HCT116 (cell line): ENCODE data around the gene UBA6. TPM values are rescaled to one million over a fixed set of nuclear protein-coding genes. Genes with fewer than 3 reads are reported as not detected.

Experiments
- ATAC-seq: fragments of 200-7000 bp; cut with Tn5 transposase; 2 replicates; pipeline ENCODE4 v1.9.1; 2020; ENCODE audit warnings: mild to moderate bottlenecking, moderate library complexity
- BruUV-seq: library from RNA; stranded (reverse); fragments of 400-500 nt; replicated peaks from 2 replicates; lab custom pipeline; 2021; lab: Mats Ljungman, UMichigan
- CTCF ChIA-PET: fragments of 300-600 bp; sonication (Branson Sonifier 250); formaldehyde crosslinking; loops from one replicate; lab custom pipeline; 2021; ENCODE audit warnings: antibody characterized with exemption; lab: Charles Lee
- POLR2A ChIA-PET: fragments of 300-600, 350-600 bp; sonication (Branson Sonifier 250); formaldehyde crosslinking; loops from one replicate; lab custom pipeline; 2021; ENCODE audit warnings: antibody characterized with exemption; lab: Charles Lee
- RAD21 ChIA-PET, 2 experiments: fragments of 300-600 bp; sonication (Branson Sonifier 250); formaldehyde crosslinking; loops; one replicate each; lab custom pipeline; 2023; ENCODE audit warnings: low total read pairs in 2 of 2; ENCODE audit not compliant: uncharacterized antibody in 2 of 2, unreplicated experiment in 2 of 2, low non-redundant PET in 1 of 2; lab: Charles Lee
- DNase-seq: peaks from one replicate; pipeline ENCODE4 v3.0.0-alpha.2; 2010; ENCODE audit warnings: low read depth, low spot score
- H2AFZ ChIP-seq: fragments of 200-600 bp; shearing (Covaris generic), sonication (generic); 2 replicates; pipeline ENCODE4 v1.6.1; 2017; ENCODE audit warnings: low read depth, mixed run types, mixed read lengths, antibody characterized with exemption, low read length; ENCODE audit not compliant: poor library complexity, severe bottlenecking
- H3K27ac ChIP-seq: 2 replicates; pipeline ENCODE4 v1.5.1; 2012; ENCODE audit warnings: low read depth, low read length
- H3K27me3 ChIP-seq: fragments of 200-600 bp; sonication (generic); 2 replicates; pipeline ENCODE4 v1.6.1; 2016; ENCODE audit warnings: mixed run types, low read length, mixed read lengths; ENCODE audit not compliant: insufficient read depth
- H3K36me3 ChIP-seq, 2 experiments: fragments of 200-500 bp in 1 of 2; fragments of 200-600 bp in 1 of 2; sonication (Bioruptor generic) in 1 of 2; sonication (generic) in 1 of 2; 2 replicates each; pipeline versions ENCODE4 v1.5.1 to v1.6.1; 2014 to 2016; ENCODE audit warnings: low read length in 2 of 2, inconsistent platforms in 1 of 2, mixed read lengths in 1 of 2, mixed run types in 1 of 2; ENCODE audit not compliant: insufficient read depth in 2 of 2, control insufficient read depth in 1 of 2
- H3K4me1 ChIP-seq, 2 experiments: fragments of 200-600 bp in 1 of 2; sonication (generic) in 1 of 2; 2 replicates each; pipeline versions ENCODE4 v1.5.1 to v1.6.1; 2012 to 2017; ENCODE audit warnings: low read length in 2 of 2, inconsistent platforms in 1 of 2, mild to moderate bottlenecking in 1 of 2, mixed read lengths in 1 of 2, mixed run types in 1 of 2, moderate library complexity in 1 of 2; ENCODE audit not compliant: insufficient read depth in 2 of 2, control insufficient read depth in 1 of 2
- H3K4me2 ChIP-seq: fragments of 200-600 bp; sonication (generic); 2 replicates; pipeline ENCODE4 v1.6.1; 2017; ENCODE audit warnings: mixed run types, low read length, mixed read lengths
- H3K4me3 ChIP-seq, 2 experiments: fragments of 200-600 bp in 1 of 2; sonication (generic) in 1 of 2; replicated peaks in 1 of 2; 2 replicates each; pipeline ENCODE4 v1.5.1; 2011 to 2016; ENCODE audit warnings: low read length in 2 of 2, control low read depth in 1 of 2, low read depth in 1 of 2, mild to moderate bottlenecking in 1 of 2, mixed read lengths in 1 of 2, mixed run types in 1 of 2
- H3K79me2 ChIP-seq: fragments of 200-600 bp; sonication (generic); 2 replicates; pipeline ENCODE4 v1.6.1; 2017; ENCODE audit warnings: mild to moderate bottlenecking, mixed run types, low read length, moderate library complexity, mixed read lengths; ENCODE audit not compliant: insufficient read depth
- H3K9ac ChIP-seq: fragments of 200-600 bp; sonication (generic); 2 replicates; pipeline ENCODE4 v1.6.1; 2016; ENCODE audit warnings: low read length, mixed read lengths
- H3K9me2 ChIP-seq: fragments of 200-600 bp; sonication (generic), shearing (Covaris generic); 2 replicates; pipeline ENCODE4 v1.6.1; 2017; ENCODE audit warnings: mixed run types, mild to moderate bottlenecking, moderate library complexity; ENCODE audit not compliant: insufficient read depth
- H3K9me3 ChIP-seq, 2 experiments: fragments of 200-500 bp in 1 of 2; fragments of 200-600 bp in 1 of 2; sonication (Bioruptor generic) in 1 of 2; sonication (generic) in 1 of 2; 2 replicates each; pipeline ENCODE4 v1.6.1; 2014 to 2017; ENCODE audit warnings: low read length in 2 of 2, mixed read lengths in 2 of 2, inconsistent platforms in 1 of 2, low read depth in 1 of 2, mild to moderate bottlenecking in 1 of 2, mixed run types in 1 of 2, moderate library complexity in 1 of 2; ENCODE audit not compliant: control insufficient read depth in 1 of 2, insufficient read depth in 1 of 2
- H4K20me1 ChIP-seq: fragments of 200-600 bp; sonication (generic), shearing (Covaris generic); 2 replicates; pipeline ENCODE4 v1.6.1; 2017; ENCODE audit warnings: mixed run types, mild to moderate bottlenecking, moderate library complexity; ENCODE audit not compliant: insufficient read depth
- ATF3 ChIP-seq: IDR thresholded peaks from 2 replicates; pipeline ENCODE4 v1.6.1; 2012
- REST ChIP-seq: IDR thresholded peaks from 2 replicates; pipeline ENCODE4 v1.6.1; 2012; ENCODE audit warnings: low read depth
- TCF7L2 ChIP-seq: IDR thresholded peaks from 2 replicates; pipeline ENCODE4 v1.7.0; 2011; ENCODE audit warnings: borderline replicate concordance, inconsistent platforms; ENCODE audit not compliant: insufficient read depth, insufficient read length; ENCODE audit errors: extremely low read depth
- YY1 ChIP-seq: IDR thresholded peaks from 2 replicates; pipeline ENCODE4 v1.6.1; 2011; ENCODE audit warnings: low read length, low read depth, moderate library complexity, mild to moderate bottlenecking; ENCODE audit not compliant: insufficient replicate concordance; ENCODE audit errors: extremely low read depth
- ZBTB33 ChIP-seq: IDR thresholded peaks from 2 replicates; pipeline ENCODE4 v1.6.1; 2011; ENCODE audit warnings: mild to moderate bottlenecking, low read length, moderate library complexity; ENCODE audit not compliant: insufficient replicate concordance; ENCODE audit errors: extremely low read depth
- intact Hi-C: fragments of 100-400 bp; cut with micrococcal nuclease; formaldehyde crosslinking; loops from 2 replicates; pipeline ENCODE4 v1.10.0; 2022
- total RNA-seq: library from RNA; stranded (reverse); gene quantifications from one replicate; pipeline ENCODE4 v1.2.1, GENCODE V29; 2021; ENCODE audit not compliant: unreplicated experiment

Gene UBA6
- total RNA-seq, 1 experiment from 2014 or later: 98.9 TPM

- RAD21 ChIA-PET: no interaction called here
- H3K9ac ChIP-seq: no peak overlapping the region
- no peak overlapping the region for H2AFZ ChIP-seq
- no peak overlapping the region for H3K27ac ChIP-seq
- H3K9me2 ChIP-seq: no peaks in the 10 kb centered on the region
- H3K27me3 ChIP-seq: no peaks in the 10 kb centered on the region
- POLR2A ChIA-PET: no interaction called here
- no peaks in the 10 kb centered on the region for H3K9me3 ChIP-seq
- peaks cover 90% of the 10 kb centered on the region for H3K79me2 ChIP-seq
- no peak overlapping the region for H3K4me2 ChIP-seq
- peaks cover 4 to 13% of the 10 kb centered on the region in 2 experiments; a peak in 2 of 4 replicates for H3K36me3 ChIP-seq
- BruUV-seq: no TSS peak
- CTCF ChIA-PET: no interaction called here
- H3K4me3 ChIP-seq: no peak overlapping the region
- ATAC-seq: no peak
- peaks cover 0 to 7% of the 10 kb centered on the region in 2 experiments; a peak in 2 of 4 replicates for H3K4me1 ChIP-seq
- no peaks in the 10 kb centered on the region for H4K20me1 ChIP-seq
- TF ChIP-seq ZBTB33 (no peak), TCF7L2 (no peak), ATF3 (no peak), REST (no peak), YY1 (no peak)
- no peak for DNase-seq
- intact Hi-C loops: no loop called here
Measured at GRCh38 chr4:67696061-67696460, 4.9 kb downstream of the UBA6 start.
